Measurements from ENCODE around the gene SORCS2. TPM values are rescaled to one million over a fixed set of nuclear protein-coding genes. Genes with fewer than 3 reads are reported as not detected.

Gene SORCS2
- total and polyA plus RNA-seq, 2 of the 8 experiments (the other 6 are each of a cell fraction or from before 2014, with no cell fraction given) = 0.36 to 1.8 TPM

GRCh38 chr4:7411896-7412553 is 219.7 kb downstream of the SORCS2 start:
- Histone ChIP-seq H2AFZ (ENCODE audit: low read length) (no peak overlapping the region), H2BK20ac (ENCODE audit: low read length) (no peak overlapping the region), H3K4me1 (replicated peaks in 1 of 4; ENCODE audit: control insufficient read depth in 3 of 4, insufficient read depth in 4 of 4, low read length in 3 of 4) (peaks cover 2 to 15% (median 12%) of the 10 kb centered on the region in 4 experiments; a peak in 4 of 7 replicates), H2AK5ac (ENCODE audit: low read depth, low read length) (no peak overlapping the region), H2BK120ac (replicated peaks; ENCODE audit: low read depth, low read length) (no peak overlapping the region), H3K79me2 (ENCODE audit: control insufficient read depth in 1 of 2, insufficient read depth in 2 of 2, low read length in 2 of 2) (no peaks in the 10 kb centered on the region), H3K4ac (replicated peaks; ENCODE audit: insufficient read length, low read depth, low read length) (no peak overlapping the region), H3K79me1 (ENCODE audit: low read depth, low read length) (no peaks in the 10 kb centered on the region), H3K9ac (replicated peaks in 1 of 4; ENCODE audit: extremely low read depth in 1 of 4, low read depth in 3 of 4, low read length in 3 of 4) (no peak overlapping the region), H3K27me3 (replicated peaks in 1 of 4; ENCODE audit: control insufficient read depth in 3 of 4, extremely low read depth in 1 of 4, insufficient read depth in 3 of 4, low read length in 3 of 4) (peaks cover 37 to 63% (median 55%) of the 10 kb centered on the region in 4 experiments), H2BK12ac (ENCODE audit: low read depth, low read length) (no peak overlapping the region), H4K20me1 (replicated peaks in 1 of 2; ENCODE audit: control insufficient read depth in 1 of 2, insufficient read depth in 2 of 2, low read length in 2 of 2) (peaks cover 8 to 13% of the 10 kb centered on the region in 2 experiments), H3K56ac (replicated peaks; ENCODE audit: insufficient read length, low read depth, low read length) (no peak overlapping the region), H3K4me2 (ENCODE audit: insufficient read depth in 1 of 2, low read depth in 2 of 2, low read length in 2 of 2) (no peak overlapping the region), H3K23me2 (ENCODE audit: low read depth, low read length) (peaks cover 7% of the 10 kb centered on the region), H3K9me3 (ENCODE audit: insufficient read depth in 2 of 2, low read depth in 1 of 2, low read length in 1 of 2) (0 out of 4 replicates have a peak, but pooled peaks cover 0 to 2% of the 10 kb centered on the region in 2 experiments), H3K4me3 (ENCODE audit: extremely low read depth in 1 of 4, insufficient read depth in 2 of 4, low read depth in 3 of 4, low read length in 4 of 4) (no peak overlapping the region), H3K14ac (ENCODE audit: insufficient read length) (no peak overlapping the region), H4K91ac (replicated peaks; ENCODE audit: insufficient read length, low read length) (no peak overlapping the region), H3K27ac (ENCODE audit: low read depth, low read length) (no peak overlapping the region), H4K8ac (ENCODE audit: extremely low read depth, insufficient read depth, low read length) (no peak overlapping the region), H4K5ac (ENCODE audit: insufficient read length, low read depth, low read length) (no peak overlapping the region), H3K23ac (ENCODE audit: insufficient read length) (no peak overlapping the region), H2BK15ac (ENCODE audit: low read length) (no peak overlapping the region), H2BK5ac (ENCODE audit: low read depth, low read length) (no peak overlapping the region), H3K18ac (ENCODE audit: extremely low read depth, low read length) (no peak overlapping the region), H3K36me3 (ENCODE audit: control insufficient read depth in 2 of 4, insufficient read depth in 4 of 4, low read length in 3 of 4) (no peaks in the 10 kb centered on the region; a peak in 1 of 8 replicates)
- CTCF ChIA-PET (ENCODE audit: partially characterized antibody) = interaction anchor here (0.6 to 2.0 kb wide), 3 partner anchors 19 to 223 kb away, joined by 3 to 7 read pairs (median 3); no protein-coding TSS in a partner anchor
- DNase-seq (ENCODE audit: low read depth in 1 of 2, low spot score in 2 of 2) = peak in 1 of 2 experiments; percentile 34
- WGBS, 2 experiments (ENCODE audit: extremely low coverage in 1 of 2, insufficient coverage in 1 of 2, insufficient read length in 1 of 2, insufficient replicate concordance in 2 of 2, low coverage in 1 of 2, low lambda C conversion rate in 2 of 2, missing lambda C conversion rate in 1 of 2) = 77% methylated on average over 9 of the region's 12 CpGs; no CpG with 5 or more reads in 1 of the 2 experiments
- POLR2A ChIA-PET (ENCODE audit: partially characterized antibody) = no interaction called here
- no peak for FAIRE-seq
- no peak for TF ChIP-seq SRF (IDR thresholded peaks at IDR 0.05; ENCODE audit: low read depth, low read length)
- TF ChIP-seq POLR2AphosphoS5 (IDR thresholded peaks at IDR 0.05; ENCODE audit: low read depth, low read length) = no peak
- TF ChIP-seq TAF1 (IDR thresholded peaks at IDR 0.05; ENCODE audit: low read depth, low read length) = no peak
- no peak for TF ChIP-seq EGR1 (IDR thresholded peaks at IDR 0.05; ENCODE audit: borderline replicate concordance, low read depth, low read length)
- TF ChIP-seq CHD2 (IDR thresholded peaks at IDR 0.05; ENCODE audit: low read length) = no peak
- TF ChIP-seq TAF7 (optimal IDR thresholded peaks at IDR 0.05; ENCODE audit: borderline replicate concordance, low read depth, low read length) = no peak
- TF ChIP-seq CBX8 (IDR thresholded peaks at IDR 0.05; ENCODE audit: borderline replicate concordance, low read depth, low read length) = no peak
- TF ChIP-seq USF2 (IDR thresholded peaks at IDR 0.05; ENCODE audit: low read length) = no peak
- TF ChIP-seq HDAC2 (IDR thresholded peaks at IDR 0.05; ENCODE audit: borderline replicate concordance in 1 of 2, low read depth in 2 of 2, low read length in 2 of 2) = no peak
- no peak for TF ChIP-seq RFX5 (IDR thresholded peaks at IDR 0.05; ENCODE audit: borderline replicate concordance, low read depth, low read length)
- no peak for TF ChIP-seq ASH2L (IDR thresholded peaks at IDR 0.05; ENCODE audit: low read length)
